B cell (primary cell): ENCODE data around the gene GABRR1.

Experiments
- EZH2 ChIP-seq: IDR thresholded peaks from 2 replicates; pipeline ENCODE4 v1.6.1; 2012; ENCODE audit warnings: borderline replicate concordance, low read depth, mild to moderate bottlenecking, moderate library complexity, low read length; ENCODE audit not compliant: insufficient read depth, poor library complexity, severe bottlenecking
- TF ChIP-seq, protein P1 (sequence below): fragments of 200-600 bp; IDR thresholded peaks from one replicate; pipeline ENCODE4 v1.8.0; 2022; ENCODE audit warnings: antibody characterized with exemption, mild to moderate bottlenecking

DNA sequence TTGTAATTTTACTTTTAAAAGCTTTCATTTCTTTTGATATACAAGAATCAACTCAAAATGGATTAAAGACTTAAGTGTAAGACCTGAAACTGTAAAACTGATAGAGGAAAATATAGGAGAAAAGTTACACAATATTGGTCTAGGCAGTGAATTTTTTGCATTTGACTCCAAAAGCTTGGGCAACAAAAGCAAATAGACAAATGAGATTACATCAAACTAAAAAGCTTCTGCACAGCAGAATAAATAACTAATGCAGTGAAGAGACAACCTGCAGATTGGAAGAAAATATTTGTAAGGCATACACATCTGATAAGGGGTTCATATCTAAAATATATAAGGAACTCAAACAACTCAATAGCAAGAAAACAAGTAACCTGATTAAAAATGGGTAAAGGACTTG is 3.0 kb downstream of the GABRR1 start:
- TF ChIP-seq, protein P1, sequence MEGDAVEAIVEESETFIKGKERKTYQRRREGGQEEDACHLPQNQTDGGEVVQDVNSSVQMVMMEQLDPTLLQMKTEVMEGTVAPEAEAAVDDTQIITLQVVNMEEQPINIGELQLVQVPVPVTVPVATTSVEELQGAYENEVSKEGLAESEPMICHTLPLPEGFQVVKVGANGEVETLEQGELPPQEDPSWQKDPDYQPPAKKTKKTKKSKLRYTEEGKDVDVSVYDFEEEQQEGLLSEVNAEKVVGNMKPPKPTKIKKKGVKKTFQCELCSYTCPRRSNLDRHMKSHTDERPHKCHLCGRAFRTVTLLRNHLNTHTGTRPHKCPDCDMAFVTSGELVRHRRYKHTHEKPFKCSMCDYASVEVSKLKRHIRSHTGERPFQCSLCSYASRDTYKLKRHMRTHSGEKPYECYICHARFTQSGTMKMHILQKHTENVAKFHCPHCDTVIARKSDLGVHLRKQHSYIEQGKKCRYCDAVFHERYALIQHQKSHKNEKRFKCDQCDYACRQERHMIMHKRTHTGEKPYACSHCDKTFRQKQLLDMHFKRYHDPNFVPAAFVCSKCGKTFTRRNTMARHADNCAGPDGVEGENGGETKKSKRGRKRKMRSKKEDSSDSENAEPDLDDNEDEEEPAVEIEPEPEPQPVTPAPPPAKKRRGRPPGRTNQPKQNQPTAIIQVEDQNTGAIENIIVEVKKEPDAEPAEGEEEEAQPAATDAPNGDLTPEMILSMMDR = no peak
- no peak for TF ChIP-seq EZH2
